HG02973 (cell line): ENCODE results near the gene B3GNT9.
"Not testable (repeated sequence)": the region's sequence is repeated elsewhere in the genome, so short reads cannot be mapped to it uniquely, and the experiment has no call there.

Experiments used
- ATAC-seq: cut with Tn5 transposase; IDR thresholded peaks from one replicate; pipeline ENCODE4 v1.9.1; 2021; ENCODE audit warnings: moderate library complexity; ENCODE audit not compliant: unreplicated experiment

Gene B3GNT9

GRCh38 chr16:67151431-67152097, 766 bp upstream of the B3GNT9 start:
- ATAC-seq = no peak

GRCh38 chr16:67150047-67150832, 558 bp downstream of the B3GNT9 start:
- no peak for ATAC-seq

DNA sequence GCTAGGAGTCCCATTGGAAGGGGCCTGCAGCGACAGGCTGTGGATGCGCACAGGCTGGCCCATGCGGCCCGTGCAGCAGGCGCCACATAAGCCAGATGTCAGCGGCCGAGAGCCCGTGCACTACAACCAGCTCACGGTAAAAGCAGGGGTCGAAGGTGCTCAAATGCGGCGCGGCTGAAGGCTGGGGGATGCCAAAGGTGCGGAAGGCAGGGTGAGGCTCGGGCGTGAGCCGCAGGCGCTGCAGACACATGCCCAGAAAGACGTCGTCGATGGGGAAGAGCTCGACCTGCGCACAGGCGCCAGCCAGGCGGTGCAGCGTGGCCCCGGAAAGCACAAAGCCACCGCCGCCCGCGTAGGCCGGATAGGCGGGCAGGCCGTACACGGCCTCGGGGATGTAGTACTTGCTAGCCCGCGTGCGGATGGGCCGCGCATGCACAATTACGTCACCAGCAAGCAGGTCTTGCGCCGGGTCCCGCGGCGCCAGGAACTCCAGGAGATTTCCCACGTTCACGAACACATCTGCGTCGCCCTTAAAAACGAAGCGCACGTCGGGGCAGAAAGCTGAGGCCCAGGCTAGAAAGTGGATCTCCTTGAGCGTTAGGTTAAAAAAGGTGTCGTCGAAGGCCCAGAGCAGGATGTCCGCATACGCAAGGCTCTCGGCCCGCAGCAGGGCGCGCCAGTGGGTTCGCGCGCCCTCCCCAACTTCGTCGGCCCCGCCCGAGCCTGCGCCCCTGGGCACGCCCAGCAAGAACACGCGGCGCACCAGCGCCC, 1.3 kb downstream of the B3GNT9 start:
- ATAC-seq = no peak

- ATAC-seq = no peak
These were observed 2.0 kb downstream of the B3GNT9 start for GRCh38 chr16:67148656-67149275.

DNA sequence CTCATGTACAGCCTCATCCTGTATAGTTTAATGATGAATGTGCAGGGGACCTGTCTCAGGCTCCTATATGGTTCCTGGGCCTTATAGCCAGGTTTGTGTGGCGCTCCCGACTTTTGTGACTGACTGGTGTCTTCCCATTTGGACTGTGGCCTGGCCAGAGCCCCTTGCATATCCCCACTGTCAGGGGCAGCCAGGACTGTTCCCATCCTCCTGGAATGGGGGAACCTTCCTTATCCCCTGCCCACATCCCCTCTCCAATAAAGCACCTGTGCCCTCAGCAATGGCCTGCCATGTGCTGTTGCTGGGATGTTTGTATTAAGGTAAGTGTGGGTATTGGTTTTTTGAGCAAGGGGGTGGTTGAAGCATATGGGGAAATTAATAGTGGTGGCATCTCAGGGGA, 2.6 kb downstream of the B3GNT9 start:
- ATAC-seq = no peak

GRCh38 chr16:67147437-67148140, 3.2 kb downstream of the B3GNT9 start:
- ATAC-seq = no peak

GRCh38 chr16:67146523-67147357, 4.1 kb downstream of the B3GNT9 start:
- ATAC-seq = no peak

GRCh38 chr16:67145746-67146145, 5.1 kb downstream of the B3GNT9 start:
- ATAC-seq = no peak

- ATAC-seq = no peak
These were observed 5.9 kb downstream of the B3GNT9 start for GRCh38 chr16:67144943-67145342.

DNA sequence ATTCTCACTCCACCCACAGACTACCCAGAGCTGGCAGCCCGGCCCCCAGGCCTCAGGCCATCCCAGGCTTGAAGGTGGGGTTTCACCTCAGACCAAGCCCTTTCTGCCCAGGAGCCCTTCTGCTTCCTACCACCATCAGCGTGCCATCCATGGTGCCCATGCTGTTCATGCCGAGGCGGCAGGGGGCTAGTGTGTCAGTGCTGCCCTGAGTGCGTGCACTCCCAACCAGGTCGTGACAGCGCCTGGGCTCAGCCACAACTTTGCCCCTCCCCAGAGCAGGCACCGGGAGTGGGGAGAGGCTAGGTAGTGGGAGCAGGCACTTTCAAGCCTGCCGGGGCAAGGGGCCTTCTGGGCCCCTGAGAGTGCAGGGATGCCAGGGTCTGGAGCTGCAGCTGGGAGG, 8.5 kb downstream of the B3GNT9 start:
- ATAC-seq = no peak

- no peak for ATAC-seq
These were observed 9.4 kb downstream of the B3GNT9 start for GRCh38 chr16:67141391-67141790.

DNA sequence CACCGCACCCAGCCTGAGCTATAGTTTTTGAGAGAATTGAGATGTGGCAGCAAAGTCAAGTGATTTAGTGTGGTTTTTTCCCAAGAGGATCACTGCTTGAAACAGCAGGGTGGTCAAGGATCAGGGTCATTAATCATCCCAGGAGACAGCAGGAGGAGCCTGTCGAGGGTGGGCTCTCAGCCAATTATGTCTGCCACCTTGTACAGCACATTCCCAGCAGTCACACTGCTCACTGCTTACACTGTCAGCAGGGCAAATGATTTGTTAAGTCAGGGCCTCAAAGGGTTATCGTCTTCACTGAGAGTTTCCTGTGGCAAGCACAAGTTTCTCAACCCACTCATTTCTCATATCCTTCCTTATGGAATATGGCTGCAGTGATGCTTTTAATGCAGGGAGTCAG, 13.2 kb downstream of the B3GNT9 start:
- no peak for ATAC-seq

- no peak for ATAC-seq
These were observed 21.4 kb downstream of the B3GNT9 start for GRCh38 chr16:67129422-67129821.

DNA sequence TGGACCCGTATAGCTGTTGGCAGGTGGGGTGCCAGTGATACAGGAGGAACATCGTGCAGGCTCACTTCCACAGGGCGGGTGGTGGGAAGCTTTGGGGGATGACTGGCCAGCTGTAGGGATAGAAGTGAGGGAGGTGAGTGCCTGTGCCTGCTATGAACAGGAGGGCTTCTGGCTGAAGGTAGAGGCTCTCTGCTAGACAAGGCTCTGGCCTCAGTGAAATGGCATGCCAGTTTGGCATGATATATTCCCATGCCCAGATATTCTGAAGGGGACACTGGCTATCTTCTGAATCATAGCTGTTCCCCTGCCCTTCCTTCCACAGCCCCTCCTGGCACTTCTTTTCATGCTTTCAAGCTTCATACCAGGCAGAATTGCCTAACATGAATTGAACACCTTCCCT, 21.9 kb downstream of the B3GNT9 start:
- no peak for ATAC-seq

DNA sequence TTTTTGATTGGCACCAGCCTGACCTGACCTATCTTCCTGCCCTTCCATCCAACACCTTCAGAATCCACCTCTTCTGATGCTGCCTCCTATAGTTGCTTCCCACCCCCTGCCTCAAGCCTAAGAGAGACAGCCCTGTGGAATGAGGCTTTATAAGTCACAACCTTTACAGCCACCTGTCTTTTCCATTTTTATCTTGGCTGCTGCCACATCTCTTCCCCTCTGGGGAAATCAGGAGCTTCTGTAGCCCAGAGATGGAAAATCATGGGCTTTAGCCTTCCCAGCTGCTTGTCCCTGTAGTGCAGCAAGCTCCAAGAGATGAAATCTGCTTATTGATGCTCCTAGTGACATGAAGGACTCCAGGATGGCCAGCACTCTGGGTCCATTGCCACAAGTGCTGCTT, 22.4 kb downstream of the B3GNT9 start:
- no peak for ATAC-seq

DNA sequence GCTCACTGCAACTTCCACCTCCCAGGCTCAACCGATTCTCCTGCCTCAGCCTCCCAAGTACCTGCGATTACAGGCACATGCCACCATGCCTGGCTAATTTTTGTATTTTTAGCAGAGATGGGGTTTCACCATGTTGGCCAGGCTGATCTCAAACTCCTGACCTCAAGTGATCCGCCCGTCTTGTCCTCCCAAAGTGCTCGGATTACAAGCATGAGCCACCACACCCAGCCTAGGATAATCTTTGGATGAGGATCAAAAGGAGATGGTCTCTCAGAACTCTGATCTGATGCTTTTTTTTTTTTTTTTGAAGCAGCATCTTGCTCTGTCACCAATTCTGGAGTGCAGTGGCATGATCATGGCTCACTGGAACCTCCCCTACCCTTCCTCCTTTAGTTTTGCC, 28.0 kb downstream of the B3GNT9 start:
- ATAC-seq = not testable (repeated sequence)

DNA sequence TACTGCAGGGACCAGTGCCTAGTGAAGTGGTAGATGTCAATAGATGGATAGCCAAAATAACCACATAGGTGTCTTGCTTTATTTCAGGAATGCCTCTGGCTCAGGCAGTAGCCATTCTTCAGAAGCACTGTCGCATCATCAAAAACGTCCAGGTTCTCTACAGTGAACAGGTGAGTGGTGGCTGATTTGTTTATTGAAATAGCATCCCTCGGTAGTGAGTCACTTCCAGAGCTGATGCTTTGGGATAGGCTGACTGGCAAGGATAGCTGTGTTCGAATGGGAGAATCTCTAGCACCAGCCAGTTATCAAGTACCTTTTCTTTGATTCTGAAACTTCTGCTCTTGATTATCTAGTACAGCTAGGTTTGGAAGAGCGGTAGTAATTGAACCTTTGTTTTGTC, 30.8 kb downstream of the B3GNT9 start:
- ATAC-seq = no peak

DNA sequence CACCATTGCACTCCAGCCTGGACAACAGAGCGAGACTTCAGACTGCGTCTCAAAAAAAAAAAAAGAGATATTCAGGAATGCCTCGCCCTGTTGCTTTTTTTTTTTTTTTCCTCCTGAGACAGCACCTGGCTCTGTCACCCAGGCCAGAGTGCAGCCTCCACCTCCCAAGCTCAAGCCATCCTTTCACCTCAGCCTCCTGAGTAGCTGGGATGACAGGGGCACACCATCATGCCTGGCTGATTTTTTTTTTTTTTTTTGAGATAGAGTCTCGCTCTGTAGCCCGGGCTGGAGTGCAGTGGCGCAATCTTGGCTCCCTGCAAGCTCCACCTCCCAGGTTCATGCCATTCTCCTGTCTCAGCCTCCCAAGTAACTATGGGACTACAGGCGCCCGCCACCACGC, 33.1 kb downstream of the B3GNT9 start:
- ATAC-seq = no peak

DNA sequence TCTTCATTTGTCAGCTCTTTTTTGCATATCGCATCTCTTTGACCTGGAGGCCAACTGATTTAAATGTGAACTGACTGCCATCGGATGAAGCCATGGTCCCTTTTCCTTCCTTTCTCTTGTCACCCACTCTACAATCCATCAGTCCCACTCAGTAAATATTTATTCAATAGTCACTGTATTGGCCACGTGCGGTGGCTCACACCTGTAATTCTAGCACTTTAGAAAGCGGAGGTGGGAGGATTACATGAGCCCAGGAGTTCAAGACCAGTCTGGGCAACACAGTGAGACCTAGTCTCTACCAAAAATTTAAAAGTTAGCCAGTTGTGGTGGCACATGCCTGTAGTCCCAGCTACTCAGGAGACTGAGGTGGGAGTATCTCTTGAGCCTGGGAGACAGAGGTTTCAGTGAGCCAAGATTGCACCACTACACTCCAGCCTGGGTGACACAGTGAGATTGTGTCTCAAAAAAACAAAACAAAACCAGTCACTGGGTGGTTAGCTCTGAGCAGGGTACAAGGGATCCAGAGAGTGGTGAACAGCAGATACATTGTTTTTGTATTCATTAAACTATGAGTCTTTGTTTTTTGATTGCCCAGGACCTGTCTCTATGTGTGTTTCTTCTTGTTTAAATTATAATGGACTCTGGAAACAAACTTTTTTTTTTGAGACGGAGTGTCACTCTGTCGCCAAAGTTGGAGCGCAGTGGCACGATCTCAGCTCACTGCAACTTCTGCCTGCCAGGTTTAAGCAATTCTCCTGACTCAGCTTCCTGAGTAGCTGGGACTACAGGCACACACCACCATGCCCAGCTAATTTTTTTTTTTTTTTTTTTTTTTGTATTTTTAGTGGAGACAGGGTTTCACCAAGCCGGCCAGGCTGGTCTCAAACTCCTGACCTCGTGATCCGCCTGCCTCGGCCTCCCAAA, 34.1 kb downstream of the B3GNT9 start:
- ATAC-seq = no peak
